Measurements from ENCODE around the gene TLL2. TPM values are rescaled to one million over a fixed set of nuclear protein-coding genes. Genes with fewer than 3 reads are reported as not detected.

The TLL2 gene
- total and polyA plus RNA-seq, 7 donors: 0.22 to 0.64 (median 0.32) TPM

GRCh38 chr10:96538683-96539082, 25.0 kb upstream of the TLL2 start:
- intact Hi-C loops (cut with DNase I): no loop called here
- TF ChIP-seq, protein P1, sequence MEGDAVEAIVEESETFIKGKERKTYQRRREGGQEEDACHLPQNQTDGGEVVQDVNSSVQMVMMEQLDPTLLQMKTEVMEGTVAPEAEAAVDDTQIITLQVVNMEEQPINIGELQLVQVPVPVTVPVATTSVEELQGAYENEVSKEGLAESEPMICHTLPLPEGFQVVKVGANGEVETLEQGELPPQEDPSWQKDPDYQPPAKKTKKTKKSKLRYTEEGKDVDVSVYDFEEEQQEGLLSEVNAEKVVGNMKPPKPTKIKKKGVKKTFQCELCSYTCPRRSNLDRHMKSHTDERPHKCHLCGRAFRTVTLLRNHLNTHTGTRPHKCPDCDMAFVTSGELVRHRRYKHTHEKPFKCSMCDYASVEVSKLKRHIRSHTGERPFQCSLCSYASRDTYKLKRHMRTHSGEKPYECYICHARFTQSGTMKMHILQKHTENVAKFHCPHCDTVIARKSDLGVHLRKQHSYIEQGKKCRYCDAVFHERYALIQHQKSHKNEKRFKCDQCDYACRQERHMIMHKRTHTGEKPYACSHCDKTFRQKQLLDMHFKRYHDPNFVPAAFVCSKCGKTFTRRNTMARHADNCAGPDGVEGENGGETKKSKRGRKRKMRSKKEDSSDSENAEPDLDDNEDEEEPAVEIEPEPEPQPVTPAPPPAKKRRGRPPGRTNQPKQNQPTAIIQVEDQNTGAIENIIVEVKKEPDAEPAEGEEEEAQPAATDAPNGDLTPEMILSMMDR (IDR thresholded peaks at IDR 0.05): no peak
- DNase-seq (no peak), ATAC-seq (no peak)
- Histone ChIP-seq H3K27ac (no peak overlapping the region), H3K4me3 (no peak overlapping the region), H3K9me3 (no peaks in the 10 kb centered on the region), H3K4me1 (no peaks in the 10 kb centered on the region), H3K27me3 (ENCODE audit: insufficient read depth in 3 of 3, low read length in 2 of 3) (no peaks in the 10 kb centered on the region), H3K36me3 (ENCODE audit: insufficient read depth in 1 of 2, low read depth in 1 of 2) (peaks cover 0 to 54% of the 10 kb centered on the region in 2 donors)
- 98 to 100% (median 99%) methylated on average over 1 of the region's 1 CpG for WGBS, 3 donors

DNA sequence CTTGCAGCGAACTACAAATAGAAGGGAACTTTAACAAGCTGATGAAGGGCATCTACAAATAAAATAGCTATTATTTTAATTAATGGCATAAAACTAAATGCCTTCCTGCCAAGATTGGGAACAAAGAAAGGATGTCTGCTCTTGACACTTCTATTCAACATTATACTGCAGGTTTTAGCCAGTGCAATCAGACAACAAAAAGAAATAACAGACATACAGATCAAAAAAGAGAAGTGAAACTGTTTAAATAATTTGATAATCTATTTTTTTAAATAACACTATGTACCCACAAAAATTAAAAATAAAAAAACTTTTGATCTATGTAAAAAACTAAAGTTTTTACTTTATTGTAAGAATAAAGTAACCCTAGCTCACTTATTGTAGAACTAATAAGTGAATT, 22.4 kb upstream of the TLL2 start:
- peaks cover 3 to 54% of the 10 kb centered on the region in 2 donors for H3K36me3 ChIP-seq (ENCODE audit: insufficient read depth in 1 of 2, low read depth in 1 of 2)
- ATAC-seq: no peak
- H3K4me1 ChIP-seq: no peaks in the 10 kb centered on the region
- no peaks in the 10 kb centered on the region for H3K9me3 ChIP-seq
- 91 to 92% (median 91%) methylated on average over 1 of the region's 1 CpG for WGBS, 3 donors
- H3K27ac ChIP-seq: no peak overlapping the region
- intact Hi-C loops (cut with DNase I): no loop called here
- TF ChIP-seq, protein P1 (IDR thresholded peaks at IDR 0.05): no peak
- H3K27me3 ChIP-seq (ENCODE audit: insufficient read depth in 3 of 3, low read length in 2 of 3): no peaks in the 10 kb centered on the region
- no peak overlapping the region for H3K4me3 ChIP-seq
- no peak for DNase-seq

DNA sequence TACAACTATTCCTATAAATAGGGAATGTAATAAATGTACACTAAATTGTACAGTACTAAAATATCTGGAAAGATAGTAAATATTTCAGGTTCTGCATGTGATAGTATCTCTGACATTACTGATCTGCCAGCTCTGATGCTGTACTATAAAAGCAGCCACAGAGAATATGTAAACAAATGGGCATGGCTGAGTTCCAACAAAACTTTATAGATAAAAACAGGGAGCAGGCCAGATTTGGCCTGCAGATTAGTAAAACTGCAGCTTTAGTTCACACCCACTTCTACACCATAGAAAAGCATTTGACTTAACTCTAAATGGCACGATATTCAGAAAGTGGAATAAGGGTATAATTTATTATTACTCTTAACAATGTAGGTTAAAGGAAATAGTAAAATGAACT, 18.8 kb upstream of the TLL2 start:
- H3K27me3 ChIP-seq (ENCODE audit: insufficient read depth in 3 of 3, low read length in 2 of 3): no peaks in the 10 kb centered on the region
- H3K4me3 ChIP-seq: no peak overlapping the region
- TF ChIP-seq, protein P1 (IDR thresholded peaks at IDR 0.05): no peak
- H3K4me1 ChIP-seq: peaks cover 7% of the 10 kb centered on the region
- no peaks in the 10 kb centered on the region for H3K9me3 ChIP-seq
- 40 to 86% (median 82%) methylated on average over 1 of the region's 1 CpG for WGBS, 3 donors
- DNase-seq (no peak), ATAC-seq (no peak)
- H3K27ac ChIP-seq: no peak overlapping the region
- peaks cover 6 to 61% of the 10 kb centered on the region in 2 donors for H3K36me3 ChIP-seq (ENCODE audit: insufficient read depth in 1 of 2, low read depth in 1 of 2)
- intact Hi-C loops (cut with DNase I): no loop called here

DNA sequence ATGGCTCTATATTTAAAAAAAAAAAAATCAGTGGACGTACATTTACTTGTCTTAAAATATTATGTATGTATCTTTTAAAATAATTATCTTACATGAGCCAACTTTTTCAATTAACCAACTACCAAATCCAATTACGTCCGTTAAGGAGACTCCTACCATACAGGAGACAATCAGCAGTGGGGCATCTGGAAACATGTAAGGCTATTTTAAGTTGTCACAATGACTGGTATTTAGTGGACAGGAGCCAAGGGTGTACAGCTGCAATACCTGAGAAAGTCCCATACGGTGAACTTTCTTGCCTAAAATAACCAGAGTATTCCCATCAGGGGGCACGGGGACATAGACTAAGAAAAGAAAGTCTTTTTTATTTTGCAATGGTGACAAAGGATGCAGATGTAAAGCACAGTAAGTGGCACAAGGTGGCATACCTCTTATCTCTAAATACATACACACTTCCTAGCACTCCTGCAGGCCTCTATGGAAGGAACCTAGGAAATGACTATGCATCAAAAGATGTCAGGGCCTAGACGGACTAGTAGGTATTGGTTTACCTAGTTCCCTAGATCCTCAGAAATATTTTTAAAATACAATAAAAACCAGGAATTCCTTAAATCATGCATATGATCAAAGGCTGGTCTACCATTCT, 16.0 kb upstream of the TLL2 start:
- 39 to 44% (median 40%) methylated on average over 6 of the region's 6 CpGs for WGBS, 3 donors

More for the DNA sequence above, 16.0 kb upstream of the TLL2 start:
- ATAC-seq (peak; percentile 40 to 89 (median 77)), DNase-seq (no peak)
- no peak overlapping the region for H3K4me3 ChIP-seq
- H3K4me1 ChIP-seq: peaks cover 11% of the 10 kb centered on the region
- intact Hi-C loops (cut with DNase I): no loop called here
- no peak overlapping the region for H3K27ac ChIP-seq
- no peaks in the 10 kb centered on the region for H3K27me3 ChIP-seq (ENCODE audit: insufficient read depth in 3 of 3, low read length in 2 of 3)
- no peaks in the 10 kb centered on the region for H3K9me3 ChIP-seq
- peaks cover 9 to 83% of the 10 kb centered on the region in 2 donors for H3K36me3 ChIP-seq (ENCODE audit: insufficient read depth in 1 of 2, low read depth in 1 of 2)
- TF ChIP-seq, protein P1 (IDR thresholded peaks at IDR 0.05): no peak
